ENCODE measurements around the gene AOPEP. TPM values are rescaled to one million over a fixed set of nuclear protein-coding genes. Genes with fewer than 3 reads are reported as not detected.

The AOPEP gene
- total and polyA plus RNA-seq, 4 donors: 29.0 to 121 (median 60.0) TPM

DNA sequence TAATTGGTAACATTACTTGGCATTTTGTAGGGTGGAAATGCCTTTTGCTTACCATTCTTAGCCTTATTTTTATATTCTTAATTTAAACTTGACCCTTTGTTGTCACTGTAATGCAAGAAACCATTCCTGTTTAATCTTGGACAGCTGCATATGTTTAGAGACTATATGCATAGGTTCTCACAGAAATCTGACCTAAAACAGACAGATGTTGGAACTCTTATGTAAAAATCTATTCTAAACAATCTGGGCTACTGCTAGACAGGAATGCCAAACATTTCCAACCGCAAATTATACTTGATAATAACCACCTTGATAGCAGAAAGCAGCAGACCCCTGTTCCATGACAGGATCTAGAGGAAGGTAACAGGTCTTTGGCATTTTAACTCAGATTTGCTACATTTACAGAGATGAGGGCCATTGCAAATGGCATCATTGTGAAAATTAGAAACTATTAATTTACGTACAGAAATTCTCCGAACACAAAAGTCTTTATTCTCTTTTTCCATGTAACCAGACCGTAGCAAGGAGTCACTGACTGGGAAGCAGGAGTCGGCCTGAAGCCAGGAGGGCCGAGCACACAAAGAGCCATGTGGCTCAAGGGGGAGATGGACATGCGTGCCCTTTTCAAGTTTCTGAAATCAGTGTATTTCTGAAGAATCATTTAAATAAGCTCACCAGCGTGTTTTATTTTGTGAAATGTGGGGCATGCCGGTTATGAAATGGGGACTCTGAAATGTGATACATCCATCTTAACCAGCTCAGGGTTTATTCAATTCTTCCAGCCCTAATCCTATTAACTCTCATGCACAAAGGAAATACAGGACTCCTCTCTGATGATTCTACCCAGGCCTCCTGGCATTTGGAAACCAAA, 139.3 kb downstream of the AOPEP start:
- 71 to 85% methylated on average over 9 of the region's 9 CpGs for WGBS, 2 donors

DNA sequence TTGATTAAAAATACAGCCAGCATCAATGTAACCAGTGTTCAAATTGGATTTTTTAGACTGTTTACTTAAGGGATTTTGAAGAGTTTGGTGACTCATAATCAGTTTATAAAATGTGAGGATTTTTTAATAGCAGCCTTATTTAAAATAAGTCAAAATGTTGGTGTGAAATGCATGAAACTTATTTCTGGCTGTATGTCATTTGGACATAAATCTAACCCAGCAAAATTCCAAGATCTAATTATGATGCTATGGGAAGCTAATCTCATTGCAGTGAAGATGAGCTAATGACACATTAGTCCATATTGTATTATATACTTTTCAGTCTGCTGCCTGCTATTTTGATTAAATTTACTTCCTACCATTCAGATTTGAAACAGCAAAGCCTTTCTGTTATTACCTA, 140.3 kb downstream of the AOPEP start:
- no peak for TF ChIP-seq CTCF (IDR thresholded peaks at IDR 0.05; ENCODE audit: control extremely low read depth, extremely low read depth)
- no peaks in the 10 kb centered on the region for H3K9me3 ChIP-seq (ENCODE audit: control insufficient read depth in 4 of 4, insufficient read depth in 3 of 4, low read length in 3 of 4)
- H3K36me3 ChIP-seq (ENCODE audit: control insufficient read depth in 4 of 4, insufficient read depth in 4 of 4, low read length in 4 of 4): no peaks in the 10 kb centered on the region
- ATAC-seq (ENCODE audit: insufficient read depth, low FRiP score): no peak
- H3K27me3 ChIP-seq (ENCODE audit: control insufficient read depth in 3 of 3, insufficient read depth in 3 of 3, low read length in 2 of 3): no peaks in the 10 kb centered on the region
- H3K4me1 ChIP-seq (ENCODE audit: control insufficient read depth in 5 of 5, insufficient read depth in 5 of 5, low read length in 5 of 5): peaks cover 11 to 55% (median 31%) of the 10 kb centered on the region in 5 donors
- peak overlapping the region in 1 of 2 donors; percentile 85 for H3K9ac ChIP-seq (ENCODE audit: insufficient read depth in 1 of 2, low read length in 2 of 2)
- no peak overlapping the region for H3K4me3 ChIP-seq
- DNase-seq: peak in 1 of 3 donors; percentile 42
- H3K27ac ChIP-seq (ENCODE audit: low read depth in 1 of 2, low read length in 1 of 2): peak overlapping the region in 1 of 2 donors; percentile 97

More for the DNA sequence above, 139.3 kb downstream of the AOPEP start:
- H3K27me3 ChIP-seq (ENCODE audit: control insufficient read depth in 3 of 3, insufficient read depth in 3 of 3, low read length in 2 of 3): no peaks in the 10 kb centered on the region
- TF ChIP-seq CTCF (IDR thresholded peaks at IDR 0.05; ENCODE audit: control extremely low read depth, extremely low read depth): no peak
- H3K4me1 ChIP-seq (ENCODE audit: control insufficient read depth in 5 of 5, insufficient read depth in 5 of 5, low read length in 5 of 5): peaks cover 9 to 62% (median 31%) of the 10 kb centered on the region in 5 donors
- H3K4me3 ChIP-seq: no peak overlapping the region
- peak overlapping the region in 1 of 2 donors; percentile 77 for H3K27ac ChIP-seq (ENCODE audit: low read depth in 1 of 2, low read length in 1 of 2)
- peak; percentile 34 to 73 (median 63) for DNase-seq
- no peaks in the 10 kb centered on the region for H3K9me3 ChIP-seq (ENCODE audit: control insufficient read depth in 4 of 4, insufficient read depth in 3 of 4, low read length in 3 of 4)
- H3K36me3 ChIP-seq (ENCODE audit: control insufficient read depth in 4 of 4, insufficient read depth in 4 of 4, low read length in 4 of 4): no peaks in the 10 kb centered on the region
- H3K9ac ChIP-seq (ENCODE audit: insufficient read depth in 1 of 2, low read length in 2 of 2): peak overlapping the region in 1 of 2 donors; percentile 63
- ATAC-seq (ENCODE audit: insufficient read depth, low FRiP score): no peak

- Histone ChIP-seq H3K9ac (ENCODE audit: insufficient read depth in 1 of 2, low read length in 2 of 2) (peak overlapping the region in 1 of 2 donors; percentile 85), H3K36me3 (ENCODE audit: control insufficient read depth in 4 of 4, insufficient read depth in 4 of 4, low read length in 4 of 4) (no peaks in the 10 kb centered on the region), H3K9me3 (ENCODE audit: control insufficient read depth in 4 of 4, insufficient read depth in 3 of 4, low read length in 3 of 4) (no peaks in the 10 kb centered on the region), H3K27ac (ENCODE audit: low read depth in 1 of 2, low read length in 1 of 2) (peak overlapping the region; percentile 87 to 97), H3K4me3 (no peak overlapping the region), H3K27me3 (ENCODE audit: control insufficient read depth in 3 of 3, insufficient read depth in 3 of 3, low read length in 2 of 3) (no peaks in the 10 kb centered on the region), H3K4me1 (ENCODE audit: control insufficient read depth in 5 of 5, insufficient read depth in 5 of 5, low read length in 5 of 5) (peaks cover 10 to 51% (median 31%) of the 10 kb centered on the region in 5 donors)
- TF ChIP-seq CTCF (IDR thresholded peaks at IDR 0.05; ENCODE audit: control extremely low read depth, extremely low read depth): no peak
- DNase-seq (peak; percentile 73 to 84 (median 77)), ATAC-seq (ENCODE audit: insufficient read depth, low FRiP score) (peak; percentile 73)
- 19 to 30% methylated on average over 8 of the region's 8 CpGs for WGBS, 2 donors
Measured at GRCh38 chr9:94867281-94867841, 140.9 kb downstream of the AOPEP start.
